Fibroblast of skin of left quadriceps (primary cell): ENCODE results near the gene MACROH2A1.
A peak's percentile ranks its signal among the peaks of the same experiment; 100 is the strongest.

Source experiments
- DNase-seq, 2 experiments: peaks; one replicate each; pipeline ENCODE4 v3.0.0-alpha.2; 2013; ENCODE audit warnings: low read depth in 2 of 2

The MACROH2A1 gene

GRCh38 chr5:135398855-135399793 is at the start of gene MACROH2A1:
TSS of gene MACROH2A1 (minus strand) at chr5:135399231. CDS start at chr5:135389093, 10,138 bp downstream.
- peak; percentile 58 to 60 for DNase-seq

- no peak for DNase-seq
These were observed 49.2 kb upstream of the MACROH2A1 start for GRCh38 chr5:135448071-135448739.

- DNase-seq, result no peak
These were observed 48.4 kb upstream of the MACROH2A1 start, which contains the start of gene DCANP1 for GRCh38 chr5:135447298-135447929. TSS of gene DCANP1 (minus strand) at chr5:135447348. CDS start at chr5:135447108, 240 bp downstream.

DNA sequence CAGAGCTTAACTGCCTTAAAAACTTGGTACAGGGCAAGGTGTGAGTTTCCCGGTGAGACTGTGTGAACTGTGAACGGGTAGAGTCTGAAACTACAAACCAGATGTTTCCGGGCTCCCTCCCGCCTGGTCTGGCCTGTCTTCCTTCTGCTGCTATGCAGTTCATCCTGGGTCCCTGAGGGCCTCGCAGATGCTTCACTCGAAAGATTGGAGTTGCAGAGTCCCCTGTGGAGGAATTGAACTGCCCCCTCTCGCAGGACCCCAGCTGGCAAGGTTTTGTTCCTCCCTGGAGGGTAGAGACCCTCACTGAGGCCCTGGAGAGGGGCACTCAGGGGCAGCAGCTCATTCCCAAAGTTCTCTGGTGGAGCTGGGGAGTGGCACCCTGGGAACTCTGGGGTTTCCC is 47.6 kb upstream of the MACROH2A1 start:
- no peak for DNase-seq

DNA sequence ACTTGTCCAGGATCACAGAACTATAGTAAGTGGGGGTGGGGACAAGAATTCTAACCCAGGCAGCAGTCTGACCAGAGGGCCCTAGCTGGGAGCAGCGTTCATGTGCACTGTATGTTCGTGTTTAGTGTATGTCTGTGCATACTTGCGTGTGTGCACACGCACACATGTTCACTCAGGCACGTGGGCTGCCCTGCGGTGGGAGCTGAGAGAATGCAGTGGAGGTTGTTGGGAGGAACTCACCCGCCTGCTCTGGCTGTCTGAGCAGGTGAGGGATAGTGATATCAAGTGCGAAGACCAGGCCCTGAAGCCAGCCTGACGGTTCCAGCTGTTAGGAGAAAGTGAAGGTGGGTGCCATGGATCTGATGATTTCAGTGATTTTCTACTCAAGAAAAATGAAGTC is 47.2 kb upstream of the MACROH2A1 start:
- no peak for DNase-seq

DNA sequence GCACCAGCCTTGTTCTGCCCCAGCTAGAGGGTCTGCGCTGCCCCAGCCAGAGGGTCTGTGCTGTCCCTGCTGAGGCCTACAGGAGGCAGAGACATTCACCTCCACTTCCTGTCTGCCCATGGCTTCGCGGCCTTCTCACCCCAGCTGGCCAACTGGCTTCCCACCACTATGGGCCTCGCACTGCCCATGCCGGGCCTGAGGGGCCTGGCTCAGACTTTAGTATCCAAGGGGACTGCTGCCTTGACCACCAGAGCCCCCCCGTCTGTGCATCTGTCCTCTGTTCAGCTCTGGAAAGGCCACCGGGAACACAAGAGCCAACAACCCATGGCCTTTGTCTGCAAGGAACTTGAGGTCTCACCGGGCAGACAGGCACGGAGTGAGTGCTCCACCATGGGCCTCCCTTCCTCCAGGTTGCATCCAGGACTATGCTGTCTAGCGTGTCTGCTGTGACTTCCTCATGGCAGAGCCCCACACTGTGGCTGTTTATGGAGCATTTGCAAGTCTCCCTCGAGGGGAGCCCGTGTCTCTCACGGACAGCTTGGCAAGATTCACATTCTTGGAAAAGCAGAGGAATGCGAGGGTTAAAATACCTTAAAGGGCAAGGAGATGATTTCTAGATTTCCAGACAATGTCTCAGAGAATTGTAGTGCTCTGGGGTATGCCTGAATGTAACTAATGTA is 46.4 kb upstream of the MACROH2A1 start:
- no peak for DNase-seq

- DNase-seq, result no peak
These were observed 45.9 kb upstream of the MACROH2A1 start for GRCh38 chr5:135444881-135445280.

- DNase-seq, result no peak
These were observed 45.3 kb upstream of the MACROH2A1 start for GRCh38 chr5:135444360-135444759.

DNA sequence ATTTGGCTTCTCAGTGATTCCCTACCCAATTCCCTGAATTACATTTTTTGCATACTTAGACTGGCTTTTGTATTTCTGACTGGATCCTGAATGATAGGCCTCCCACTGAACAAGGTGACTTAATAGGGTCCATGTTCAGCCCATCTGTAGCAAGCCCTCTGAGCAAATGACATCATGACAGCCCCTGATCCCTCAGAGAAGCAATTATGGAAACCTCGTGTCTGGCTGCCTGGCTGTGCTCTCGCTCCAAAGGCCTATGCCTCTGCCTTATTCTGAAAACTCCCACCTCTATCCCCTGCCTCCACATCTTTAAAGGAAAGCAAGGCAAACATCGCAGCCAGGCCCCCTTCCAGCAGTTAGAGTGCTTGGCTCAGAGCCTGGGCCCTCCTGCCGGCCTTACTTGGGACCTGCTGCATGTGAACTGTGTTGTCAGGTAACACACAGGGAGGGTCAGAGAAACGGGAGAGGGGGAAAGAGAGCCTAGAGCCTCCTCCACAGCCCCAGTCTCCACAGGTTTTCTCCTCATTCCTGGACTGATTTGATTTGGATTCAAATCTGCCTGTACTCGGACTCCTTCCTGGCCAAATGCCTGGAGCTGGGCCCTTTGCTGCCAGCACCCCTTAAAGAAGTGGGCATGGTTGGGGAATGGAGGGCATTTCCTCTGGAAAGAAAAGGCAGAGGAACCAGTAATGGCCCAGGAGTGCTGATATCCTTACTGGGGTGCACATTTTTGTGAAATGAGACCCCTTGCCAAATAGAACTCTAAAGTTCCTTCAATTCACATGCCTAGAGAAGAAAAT is 44.3 kb upstream of the MACROH2A1 start:
- DNase-seq, result no peak

GRCh38 chr5:135442431-135443160 is 43.6 kb upstream of the MACROH2A1 start:
- no peak for DNase-seq

DNA sequence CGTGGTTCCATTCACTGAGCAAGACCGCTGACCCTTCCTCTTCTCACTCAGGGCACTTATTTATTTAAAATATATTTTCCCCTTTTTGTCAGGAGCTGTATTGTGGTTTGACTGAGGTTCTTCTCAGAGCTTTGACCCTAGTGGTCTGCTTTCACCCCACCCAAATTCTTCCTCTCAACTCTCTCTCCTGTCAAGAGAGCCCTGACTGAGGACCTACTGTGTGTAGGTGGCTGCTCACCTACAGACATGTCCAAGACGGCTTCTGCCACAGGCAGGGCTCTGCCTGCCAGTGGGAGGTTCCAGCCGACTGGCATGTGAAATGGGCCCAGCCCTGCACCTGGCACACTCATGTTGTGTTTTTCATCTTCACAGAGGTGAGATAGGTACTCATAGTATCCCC is 42.9 kb upstream of the MACROH2A1 start:
- no peak for DNase-seq

GRCh38 chr5:135441350-135441831 is 42.4 kb upstream of the MACROH2A1 start:
- DNase-seq, result no peak

DNA sequence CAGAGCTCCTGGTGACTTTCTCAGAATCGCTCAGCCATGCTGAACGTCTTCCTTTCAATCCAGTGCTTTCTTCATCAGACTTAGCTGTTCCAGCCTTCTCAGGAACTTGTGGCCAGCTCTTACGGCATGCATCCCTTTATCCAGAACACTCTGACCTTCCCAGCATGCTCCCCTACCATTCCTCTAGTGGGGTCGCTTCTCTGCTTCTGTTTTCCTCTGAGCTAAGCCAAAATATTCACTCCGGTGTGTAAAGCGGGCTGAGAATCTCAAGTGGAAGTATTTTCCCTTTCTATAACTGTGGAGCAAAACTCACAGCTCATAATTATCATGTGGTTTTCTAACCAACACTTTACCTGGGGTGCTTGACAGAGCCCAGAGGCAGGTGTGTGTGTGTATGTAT is 41.9 kb upstream of the MACROH2A1 start:
- no peak for DNase-seq

DNA sequence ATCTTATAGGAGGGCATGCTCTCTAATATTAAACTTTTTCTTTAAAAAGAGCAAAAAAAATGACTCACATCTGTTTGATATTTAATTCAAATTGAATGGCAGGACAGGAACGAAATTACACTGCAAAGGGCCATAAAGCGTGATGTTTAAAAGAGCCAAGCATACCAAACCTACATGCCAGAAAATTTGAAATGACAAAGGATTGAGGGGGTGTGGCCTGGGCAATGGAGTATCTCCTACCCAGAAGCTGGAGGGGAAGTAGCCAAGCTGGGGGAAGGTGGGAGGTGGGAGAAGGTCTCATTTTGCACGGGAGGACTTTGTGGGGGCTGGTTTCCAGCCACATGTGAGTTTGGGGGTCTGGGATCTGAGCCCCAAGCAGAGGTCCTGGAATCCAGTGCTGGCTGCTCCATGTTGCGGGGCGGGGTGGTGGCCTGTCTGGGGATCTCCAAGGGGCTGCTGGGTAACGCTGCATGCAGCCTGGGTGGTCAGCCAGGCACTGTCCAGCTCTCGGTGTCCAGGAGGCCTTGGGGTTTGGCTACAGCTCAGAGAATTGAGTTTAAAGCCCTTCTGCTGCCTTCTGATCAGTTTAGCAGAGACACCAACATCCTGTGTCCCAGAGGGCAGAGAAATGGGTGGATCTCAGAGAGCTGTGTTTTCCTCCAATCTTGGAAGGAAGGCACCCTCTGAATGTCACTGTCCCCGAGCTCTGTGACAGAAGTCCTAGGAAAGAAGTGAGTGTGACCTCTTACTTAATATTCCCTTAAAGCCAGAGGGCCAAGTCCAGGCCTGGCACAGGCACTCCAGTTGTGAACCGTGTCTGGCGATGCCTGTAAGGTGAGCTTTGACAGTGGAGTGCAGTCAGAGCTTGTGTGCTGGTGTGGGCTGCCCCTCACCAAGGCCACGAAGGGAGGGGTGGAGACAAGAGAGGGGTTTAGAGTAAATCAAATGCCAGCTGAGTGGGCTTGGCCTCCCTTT is 40.5 kb upstream of the MACROH2A1 start:
- no peak for DNase-seq

DNA sequence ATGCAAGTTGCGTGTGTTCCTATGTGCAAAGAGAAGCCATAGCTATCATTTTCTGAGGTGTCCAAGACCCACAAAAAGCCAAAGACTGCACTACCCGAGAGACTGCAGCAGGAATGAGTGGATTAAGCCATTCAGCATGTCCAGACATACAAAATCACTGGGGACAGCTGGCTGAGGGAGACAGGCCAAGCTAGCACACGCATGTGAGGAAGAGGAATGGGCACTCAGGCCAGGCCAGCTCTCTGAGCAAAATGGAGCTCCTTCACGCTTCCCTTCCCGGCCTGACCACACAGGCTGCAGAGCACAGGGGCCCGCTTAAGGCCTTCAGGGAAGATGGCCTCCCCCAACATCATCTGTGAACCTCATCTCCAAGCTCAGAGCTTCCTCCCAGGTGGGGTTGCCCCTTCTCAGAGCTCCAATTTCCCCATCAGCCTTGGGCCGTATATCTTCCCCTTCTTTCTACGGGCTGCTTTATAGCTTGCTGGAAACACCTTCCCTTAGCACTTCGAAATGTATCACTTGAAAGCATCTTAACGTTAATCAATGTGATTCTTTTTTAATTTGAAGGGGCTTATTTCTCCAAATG is 39.7 kb upstream of the MACROH2A1 start:
- DNase-seq, result no peak

- peak; percentile 95 to 96 for DNase-seq
These were observed 38.9 kb upstream of the MACROH2A1 start for GRCh38 chr5:135437796-135438560.

DNA sequence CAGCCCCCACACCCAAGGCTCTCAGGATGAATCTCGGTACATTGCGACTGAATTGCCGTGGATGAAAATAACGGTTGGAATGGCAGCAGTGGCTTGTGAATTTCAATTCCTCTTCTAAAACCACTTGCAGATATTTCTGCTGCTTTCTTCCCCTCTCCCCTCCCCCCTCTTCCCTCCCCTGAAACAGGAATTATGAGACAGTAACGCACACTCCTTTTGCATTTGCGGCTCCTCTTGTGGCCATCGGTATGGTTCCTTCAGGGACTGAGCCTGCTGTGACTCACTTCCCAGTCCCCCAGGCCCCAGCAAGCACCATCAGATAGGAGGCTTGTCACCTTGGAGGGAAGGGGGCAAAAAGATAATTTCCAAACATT is 38.4 kb upstream of the MACROH2A1 start:
- no peak for DNase-seq

DNA sequence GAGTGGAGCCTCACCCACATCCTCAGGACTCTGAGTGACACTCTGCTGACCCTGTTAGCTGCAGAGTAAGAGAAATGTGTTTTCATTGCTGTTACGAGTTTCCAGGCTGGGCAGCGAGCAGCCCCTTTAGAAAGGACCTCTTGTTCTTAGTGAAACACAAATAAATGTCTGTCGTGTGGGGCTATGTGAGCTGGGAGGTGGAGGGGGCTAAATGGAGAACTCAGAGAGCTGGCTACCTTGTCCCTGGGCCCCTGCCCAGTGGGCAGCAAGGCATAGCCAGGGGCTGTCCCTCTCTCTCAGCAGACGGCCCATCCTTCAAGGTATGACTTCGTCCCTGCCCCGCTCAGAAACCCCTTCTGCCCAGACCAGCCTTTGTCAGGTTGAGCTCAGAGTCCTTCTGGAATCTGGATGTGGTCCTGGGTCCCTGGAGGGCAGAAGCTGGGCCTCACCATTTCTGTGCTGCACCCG is 38.0 kb upstream of the MACROH2A1 start:
- no peak for DNase-seq
